H1 (cell line): ENCODE data around the gene ZKSCAN1. TPM values are rescaled to one million over a fixed set of nuclear protein-coding genes. Genes with fewer than 3 reads are reported as not detected.
A peak's percentile ranks its signal among the peaks of the same experiment; 100 is the strongest.

Source experiments
- CTCF ChIA-PET: fragments of 300-600 bp; sonication (Branson Sonifier 250); formaldehyde crosslinking; loops from one replicate; lab custom pipeline; 2021; ENCODE audit not compliant: partially characterized antibody; lab: Charles Lee
- POLR2A ChIA-PET: fragments of 300-600 bp; sonication (Branson Sonifier 250); formaldehyde crosslinking; loops from one replicate; lab custom pipeline; 2021; ENCODE audit warnings: inconsistent platforms; ENCODE audit not compliant: partially characterized antibody; lab: Charles Lee
- DNase-seq, 2 experiments: peaks; one replicate each; pipeline versions ENCODE4 v3.0.0 to v3.0.0-alpha.2; 2010 to 2022; ENCODE audit warnings: low spot score in 2 of 2, low read depth in 1 of 2, mixed read lengths in 1 of 2
- FAIRE-seq: peaks from 2 replicates; lab custom pipeline; 2011; peaks lifted over from hg19 to GRCh38; lab: Jason Lieb, UNC
- H2AFZ ChIP-seq: 2 replicates; pipeline ENCODE4 v1.8.1; 2012; ENCODE audit warnings: low read length, inconsistent platforms
- H2AK5ac ChIP-seq: 2 replicates; pipeline ENCODE4 v1.6.1; 2013; ENCODE audit warnings: low read depth, low read length
- H2BK120ac ChIP-seq: replicated peaks from 2 replicates; pipeline ENCODE3; 2013; ENCODE audit warnings: low read depth, low read length, inconsistent platforms
- H2BK12ac ChIP-seq: 2 replicates; pipeline ENCODE4 v1.6.1; 2013; ENCODE audit warnings: low read depth, low read length
- H2BK15ac ChIP-seq: 2 replicates; pipeline ENCODE4 v1.6.1; 2013; ENCODE audit warnings: low read length
- H2BK20ac ChIP-seq: 2 replicates; pipeline ENCODE4 v1.6.1; 2013; ENCODE audit warnings: low read length
- H2BK5ac ChIP-seq: 2 replicates; pipeline ENCODE4 v1.6.1; 2013; ENCODE audit warnings: low read depth, low read length
- H3K14ac ChIP-seq: 2 replicates; pipeline ENCODE4 v1.6.1; 2013; ENCODE audit warnings: inconsistent platforms; ENCODE audit not compliant: insufficient read length
- H3K18ac ChIP-seq: 2 replicates; pipeline ENCODE4 v1.6.1; 2013; ENCODE audit warnings: low read length; ENCODE audit errors: extremely low read depth
- H3K23ac ChIP-seq: 2 replicates; pipeline ENCODE4 v1.6.1; 2013; ENCODE audit warnings: inconsistent platforms; ENCODE audit not compliant: insufficient read length
- H3K23me2 ChIP-seq: 2 replicates; pipeline ENCODE4 v1.6.1; 2013; ENCODE audit warnings: low read depth, low read length
- H3K27ac ChIP-seq: 2 replicates; pipeline ENCODE4 v1.6.1; 2011; ENCODE audit warnings: low read depth, low read length, inconsistent platforms
- H3K27me3 ChIP-seq, 4 experiments: replicated peaks in 1 of 4; 1 replicate in 1 of 4; 2 replicates in 3 of 4; pipeline versions ENCODE4 v1.6.1 to v1.8.1; 2011 to 2013; ENCODE audit warnings: low read length in 3 of 4, mild to moderate bottlenecking in 3 of 4, inconsistent platforms in 2 of 4, mixed read lengths in 2 of 4, moderate library complexity in 1 of 4; ENCODE audit not compliant: control insufficient read depth in 3 of 4, insufficient read depth in 3 of 4; ENCODE audit errors: extremely low read depth in 1 of 4
- H3K36me3 ChIP-seq, 4 experiments: 2 replicates each; pipeline versions ENCODE4 v1.6.1 to v1.8.1; 2011 to 2013; ENCODE audit warnings: mild to moderate bottlenecking in 4 of 4, low read length in 3 of 4, moderate library complexity in 2 of 4, control low read depth in 1 of 4, inconsistent platforms in 1 of 4; ENCODE audit not compliant: insufficient read depth in 4 of 4, control insufficient read depth in 2 of 4
- H3K4ac ChIP-seq: replicated peaks from 2 replicates; pipeline ENCODE3; 2013; ENCODE audit warnings: low read length, low read depth, mixed read lengths, inconsistent platforms; ENCODE audit not compliant: insufficient read length
- H3K4me1 ChIP-seq, 4 experiments: replicated peaks in 1 of 4; 1 replicate in 1 of 4; 2 replicates in 3 of 4; pipeline versions ENCODE4 v1.6.1 to v1.8.1; 2011 to 2013; ENCODE audit warnings: low read length in 3 of 4, inconsistent platforms in 2 of 4, mixed read lengths in 1 of 4; ENCODE audit not compliant: insufficient read depth in 4 of 4, control insufficient read depth in 3 of 4
- H3K4me2 ChIP-seq, 2 experiments: 2 replicates each; pipeline versions ENCODE4 v1.6.1 to v1.8.1; 2011 to 2013; ENCODE audit warnings: low read depth in 2 of 2, low read length in 2 of 2, control low read depth in 1 of 2, inconsistent platforms in 1 of 2, mild to moderate bottlenecking in 1 of 2; ENCODE audit not compliant: insufficient read depth in 1 of 2
- H3K4me3 ChIP-seq, 4 experiments: fragments of 200-600, 300-600 bp in 1 of 4; sonication (generic), shearing (Covaris generic), sonication (Bioruptor Twin) in 1 of 4; 2 replicates each; pipeline versions ENCODE4 v1.5.1 to v1.8.1; 2011 to 2016; ENCODE audit warnings: low read length in 4 of 4, low read depth in 3 of 4, control low read depth in 2 of 4, inconsistent platforms in 2 of 4, mild to moderate bottlenecking in 2 of 4, mixed read lengths in 1 of 4, moderate library complexity in 1 of 4; ENCODE audit not compliant: insufficient read depth in 2 of 4; ENCODE audit errors: extremely low read depth in 1 of 4
- H3K56ac ChIP-seq: replicated peaks from 2 replicates; pipeline ENCODE3; 2013; ENCODE audit warnings: low read depth, mild to moderate bottlenecking, mixed read lengths, low read length, inconsistent platforms; ENCODE audit not compliant: insufficient read length
- H3K79me1 ChIP-seq: 2 replicates; pipeline ENCODE4 v1.6.1; 2013; ENCODE audit warnings: low read depth, low read length, control low read depth
- H3K79me2 ChIP-seq, 2 experiments: 2 replicates each; pipeline versions ENCODE4 v1.6.1 to v1.8.1; 2012 to 2013; ENCODE audit warnings: low read length in 2 of 2, mild to moderate bottlenecking in 2 of 2, inconsistent platforms in 1 of 2; ENCODE audit not compliant: insufficient read depth in 2 of 2, control insufficient read depth in 1 of 2
- H3K9ac ChIP-seq, 4 experiments: replicated peaks in 1 of 4; 1 replicate in 1 of 4; 2 replicates in 3 of 4; pipeline versions ENCODE4 v1.6.1 to v1.8.1; 2011 to 2013; ENCODE audit warnings: low read depth in 3 of 4, low read length in 3 of 4, control low read depth in 2 of 4, mild to moderate bottlenecking in 2 of 4, moderate library complexity in 2 of 4, inconsistent platforms in 1 of 4; ENCODE audit errors: extremely low read depth in 1 of 4
- H3K9me3 ChIP-seq, 2 experiments: 2 replicates each; pipeline versions ENCODE4 v1.6.1 to v1.8.1; 2012 to 2013; ENCODE audit warnings: mild to moderate bottlenecking in 2 of 2, moderate library complexity in 2 of 2, control low read depth in 1 of 2, inconsistent platforms in 1 of 2, low read depth in 1 of 2, low read length in 1 of 2, mixed read lengths in 1 of 2; ENCODE audit not compliant: insufficient read depth in 2 of 2
- H4K20me1 ChIP-seq, 2 experiments: replicated peaks in 1 of 2; 2 replicates each; pipeline versions ENCODE3 to v1.8.1; 2011 to 2013; ENCODE audit warnings: inconsistent platforms in 2 of 2, low read length in 2 of 2, mild to moderate bottlenecking in 1 of 2; ENCODE audit not compliant: insufficient read depth in 2 of 2, control insufficient read depth in 1 of 2
- H4K5ac ChIP-seq: 2 replicates; pipeline ENCODE4 v1.6.1; 2013; ENCODE audit warnings: low read length, low read depth, mixed read lengths, inconsistent platforms; ENCODE audit not compliant: insufficient read length
- H4K8ac ChIP-seq: 2 replicates; pipeline ENCODE4 v1.8.0; 2013; ENCODE audit warnings: mild to moderate bottlenecking, moderate library complexity, low read length, inconsistent platforms; ENCODE audit not compliant: insufficient read depth; ENCODE audit errors: extremely low read depth
- H4K91ac ChIP-seq: replicated peaks from 2 replicates; pipeline ENCODE3; 2013; ENCODE audit warnings: low read length, mixed read lengths, inconsistent platforms; ENCODE audit not compliant: insufficient read length
- WGBS, 2 experiments: shearing (Covaris generic) in 1 of 2; methylation state at CpG; one replicate each; pipeline versions ENCODE4 v1.1.6 to v1.1.7; 2013 to 2015; ENCODE audit warnings: low lambda C conversion rate in 2 of 2, mixed read lengths in 2 of 2, inconsistent platforms in 1 of 2, low coverage in 1 of 2, missing lambda C conversion rate in 1 of 2; ENCODE audit not compliant: insufficient replicate concordance in 2 of 2, insufficient coverage in 1 of 2, insufficient read length in 1 of 2; ENCODE audit errors: extremely low coverage in 1 of 2, missing lambda C conversion rate in 1 of 2; 5-methylcytosine and 5-hydroxymethylcytosine counted together
- polyA plus RNA-seq, 7 experiments: library from polyadenylated mRNA; depleted of rRNA in 3 of 7; stranded (reverse) in 5 of 7; unstranded in 2 of 7; fragments of >200 nt in 5 of 7; fragments of 200-250 nt in 2 of 7; gene quantifications; 1 replicate in 5 of 7; 2 replicates in 1 of 7; 4 replicates in 1 of 7; pipeline versions ENCODE4 v1.2.1 to v1.2.3, GENCODE V29; 2011 to 2013; ENCODE audit warnings: missing spikeins in 2 of 7, mixed read lengths in 2 of 7
- total RNA-seq: library from RNA; stranded (reverse); fragmentation: NEBNext Ultra II Directional; extraction: Animal tissue kit (Norgen Biotek cat#: 25700); gene quantifications from 2 replicates; pipeline ENCODE4 v1.2.1, GENCODE V29; 2021

Gene ZKSCAN1
- total and polyA plus RNA-seq, 2 of the 8 experiments (the other 6 are each of a cell fraction or from before 2014, with no cell fraction given), result 8.2 to 40.6 TPM

DNA sequence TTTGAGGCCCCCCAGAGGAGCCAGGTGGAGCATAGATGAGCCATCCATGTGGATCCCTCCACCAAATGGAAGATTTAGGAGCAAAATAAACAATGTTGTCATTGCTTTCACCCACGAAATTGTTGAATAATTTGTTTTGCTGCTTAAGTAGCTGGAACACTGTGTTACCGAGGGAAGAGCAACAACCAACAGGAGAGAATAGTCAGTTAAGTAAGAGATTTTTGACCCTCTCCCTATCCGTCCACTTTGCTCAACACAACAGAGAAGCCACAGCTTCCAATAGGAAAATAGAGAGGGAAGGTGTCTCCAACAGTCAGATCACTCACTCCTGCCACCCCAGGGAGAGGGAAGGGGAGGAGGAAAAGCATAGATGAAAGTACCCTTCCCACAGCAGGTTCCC is 3.9 kb upstream of the ZKSCAN1 start:
- Histone ChIP-seq H3K36me3 (no peaks in the 10 kb centered on the region), H3K4ac (no peak overlapping the region), H3K23ac (no peak overlapping the region), H3K9me3 (no peaks in the 10 kb centered on the region), H3K9ac (no peak overlapping the region), H4K91ac (no peak overlapping the region), H4K20me1 (peaks cover under 1 to 2% of the 10 kb centered on the region in 2 experiments), H2AFZ (no peak overlapping the region), H2BK20ac (no peak overlapping the region), H4K5ac (no peak overlapping the region), H3K23me2 (peaks cover 9% of the 10 kb centered on the region), H3K4me3 (no peak overlapping the region), H3K18ac (no peak overlapping the region), H3K27ac (no peak overlapping the region), H3K4me2 (no peak overlapping the region), H3K56ac (no peak overlapping the region), H3K14ac (no peak overlapping the region), H2BK12ac (no peak overlapping the region), H3K79me1 (peaks cover 5% of the 10 kb centered on the region), H2BK15ac (no peak overlapping the region), H3K4me1 (peaks cover 0 to 2% (median under 1%) of the 10 kb centered on the region in 4 experiments; a peak in 3 of 7 replicates), H2AK5ac (no peak overlapping the region), H2BK120ac (no peak overlapping the region), H3K27me3 (no peaks in the 10 kb centered on the region), H2BK5ac (no peak overlapping the region), H3K79me2 (peaks cover 8 to 9% of the 10 kb centered on the region in 2 experiments), H4K8ac (peak overlapping the region; percentile 58; the same call in 1 of the 2 replicates)
- POLR2A ChIA-PET, result interaction anchor here (0.7 to 7.4 kb wide), 4 partner anchors 11 to 93 kb away, joined by 3 to 47 read pairs (median 4); no protein-coding TSS in a partner anchor
- 83% methylated on average over 3 of the region's 3 CpGs; no CpG with 5 or more reads in 1 of the 2 experiments for WGBS, 2 experiments
- CTCF ChIA-PET, result interaction anchor here (0.6 to 9.7 kb wide), 4 partner anchors 17 to 60 kb away, joined by 3 to 99 read pairs (median 3); no protein-coding TSS in a partner anchor
- FAIRE-seq (no peak), DNase-seq (no peak)
